SU-DHL-6 (cell line): ENCODE data around the gene VPS4B.

Experiments
- H2AFZ ChIP-seq: fragments of 200-600 bp; sonication (generic); 2 replicates; pipeline ENCODE4 v1.6.1; 2014; ENCODE audit warnings: low read depth, mild to moderate bottlenecking, moderate library complexity, mixed read lengths, antibody characterized with exemption, low read length; ENCODE audit not compliant: severe bottlenecking
- H3F3A ChIP-seq: fragments of 200-600 bp; shearing (Covaris generic); 2 replicates; pipeline ENCODE4 v1.6.0; 2016; ENCODE audit warnings: antibody characterized with exemption, mild to moderate bottlenecking; ENCODE audit not compliant: insufficient read depth
- H3K27ac ChIP-seq: fragments of 200-600 bp; sonication (generic); 2 replicates; pipeline ENCODE4 v1.5.1; 2016; ENCODE audit warnings: low read depth, mild to moderate bottlenecking, low read length, moderate library complexity, mixed read lengths
- H3K27me3 ChIP-seq: fragments of 200-600 bp; sonication (generic), shearing (Covaris generic); 2 replicates; pipeline ENCODE4 v1.6.0; 2014; ENCODE audit warnings: mild to moderate bottlenecking, low read length
- H3K36me3 ChIP-seq: fragments of 200-600 bp; sonication (generic); 2 replicates; pipeline ENCODE4 v1.6.1; 2014; ENCODE audit warnings: mild to moderate bottlenecking, low read length, mixed read lengths
- H3K4me2 ChIP-seq: fragments of 300-600, 200-600 bp; shearing (Covaris generic), sonication (generic); 2 replicates; pipeline ENCODE4 v1.6.0; 2014; ENCODE audit warnings: low read length, low read depth, mild to moderate bottlenecking; ENCODE audit not compliant: poor library complexity, severe bottlenecking
- H3K4me3 ChIP-seq: fragments of 200-600 bp; sonication (generic); 2 replicates; pipeline ENCODE4 v1.5.1; 2014; ENCODE audit warnings: antibody characterized with exemption, low read length, mild to moderate bottlenecking, mixed read lengths; ENCODE audit not compliant: insufficient read depth, poor library complexity, severe bottlenecking
- H3K79me2 ChIP-seq: fragments of 200-600 bp; sonication (generic); 2 replicates; pipeline ENCODE4 v1.6.1; 2014; ENCODE audit warnings: mild to moderate bottlenecking, low read length, moderate library complexity; ENCODE audit not compliant: insufficient read depth
- H3K9ac ChIP-seq: fragments of 200-600 bp; sonication (generic); 2 replicates; pipeline ENCODE4 v1.7.0; 2014; ENCODE audit warnings: mild to moderate bottlenecking, low read length
- H3K9me2 ChIP-seq: fragments of 200-600 bp; sonication (generic); replicated peaks from 2 replicates; pipeline ENCODE4 v1.6.1; 2014; ENCODE audit warnings: low read length; ENCODE audit not compliant: insufficient read depth
- H3K9me3 ChIP-seq: fragments of 200-600 bp; sonication (generic); 2 replicates; pipeline ENCODE4 v1.6.1; 2014; ENCODE audit warnings: low read length, mixed read lengths; ENCODE audit not compliant: insufficient read depth
- H4K20me1 ChIP-seq: fragments of 200-600 bp; sonication (generic); 2 replicates; pipeline ENCODE4 v1.6.1; 2014; ENCODE audit warnings: low read depth, mild to moderate bottlenecking, antibody characterized with exemption, low read length, moderate library complexity, mixed read lengths
- CTCF ChIP-seq: fragments of 200-600 bp; sonication (generic); IDR thresholded peaks from one replicate; pipeline ENCODE4 v1.5.1; 2017; ENCODE audit warnings: antibody characterized with exemption, mild to moderate bottlenecking, low read length, moderate library complexity; ENCODE audit not compliant: insufficient read depth, poor library complexity, severe bottlenecking
- EZH2phosphoT487 ChIP-seq: fragments of 200-600 bp; sonication (generic), shearing (Covaris generic); conservative IDR thresholded peaks from 2 replicates; pipeline ENCODE4 v1.6.1; 2018; ENCODE audit warnings: mild to moderate bottlenecking, antibody characterized with exemption, low read length, moderate library complexity, mixed read lengths

Gene VPS4B

GRCh38 chr18:63422864-63423304 is 608 bp upstream of the VPS4B start:
- Histone ChIP-seq H4K20me1 (no peaks in the 10 kb centered on the region; the same call in 1 of the 2 replicates), H3K36me3 (no peaks in the 10 kb centered on the region), H3F3A (no peaks in the 10 kb centered on the region; the same call in 1 of the 2 replicates), H3K27me3 (no peaks in the 10 kb centered on the region), H3K9me3 (no peaks in the 10 kb centered on the region), H3K4me3 (peak overlapping the region; percentile 71), H3K4me2 (peak overlapping the region; percentile 85), H2AFZ (peak overlapping the region; percentile 92), H3K27ac (peak overlapping the region; percentile 45), H3K9me2 (no peaks in the 10 kb centered on the region), H3K9ac (peak overlapping the region; percentile 89), H3K79me2 (peaks cover 43% of the 10 kb centered on the region)
- no peak for TF ChIP-seq EZH2phosphoT487
- TF ChIP-seq CTCF: no peak

DNA sequence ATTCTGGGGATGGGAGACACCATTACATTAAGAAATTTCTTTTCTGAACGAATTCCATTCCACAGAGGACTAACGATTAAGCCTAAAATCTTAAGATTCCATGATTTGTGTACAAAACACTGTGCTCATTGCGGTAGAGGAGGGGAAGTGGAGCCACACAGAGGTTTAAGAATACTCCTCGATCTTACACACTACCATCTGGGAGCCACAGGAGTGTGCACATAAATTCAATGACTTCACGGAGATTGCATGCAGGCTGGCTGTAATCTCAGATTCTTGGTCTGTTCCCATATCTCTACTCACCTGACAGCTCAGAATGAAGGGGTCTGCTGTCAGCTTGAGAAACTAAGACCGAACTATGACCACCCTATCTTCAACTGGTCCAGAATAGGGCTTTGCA is 762 bp downstream of the VPS4B start:
- no peak for TF ChIP-seq CTCF
- no peak for TF ChIP-seq EZH2phosphoT487
- peaks cover 57% of the 10 kb centered on the region for H3K79me2 ChIP-seq
- peak overlapping the region; percentile 94 for H3K4me3 ChIP-seq
- H3K36me3 ChIP-seq: no peaks in the 10 kb centered on the region
- H3K9ac ChIP-seq: peak overlapping the region; percentile 89
- H3K27me3 ChIP-seq: no peaks in the 10 kb centered on the region
- no peaks in the 10 kb centered on the region; the same call in 1 of the 2 replicates for H3F3A ChIP-seq
- H3K27ac ChIP-seq: peak overlapping the region; percentile 62
- H3K9me3 ChIP-seq: no peaks in the 10 kb centered on the region
- H2AFZ ChIP-seq: peak overlapping the region; percentile 80
- H4K20me1 ChIP-seq: peaks cover 4% of the 10 kb centered on the region; the same call in 1 of the 2 replicates
- peak overlapping the region; percentile 91 for H3K4me2 ChIP-seq
- H3K9me2 ChIP-seq: no peaks in the 10 kb centered on the region

GRCh38 chr18:63412953-63413352 is 9.3 kb downstream of the VPS4B start:
- H3K79me2 ChIP-seq: peaks cover 60% of the 10 kb centered on the region
- H4K20me1 ChIP-seq: peaks cover 18% of the 10 kb centered on the region; the same call in 1 of the 2 replicates
- no peak overlapping the region for H3K9ac ChIP-seq
- no peak overlapping the region for H2AFZ ChIP-seq
- no peaks in the 10 kb centered on the region for H3K9me2 ChIP-seq
- H3K27me3 ChIP-seq: no peaks in the 10 kb centered on the region
- no peaks in the 10 kb centered on the region for H3K9me3 ChIP-seq
- peaks cover 37% of the 10 kb centered on the region for H3K36me3 ChIP-seq
- no peak overlapping the region for H3K27ac ChIP-seq
- no peak overlapping the region for H3K4me2 ChIP-seq
- no peaks in the 10 kb centered on the region for H3F3A ChIP-seq
- TF ChIP-seq EZH2phosphoT487: no peak
- TF ChIP-seq CTCF: no peak
- H3K4me3 ChIP-seq: no peak overlapping the region
